HG03354 (cell line): Measurements from ENCODE around the gene C1orf21.

Experiments used
- ATAC-seq: cut with Tn5 transposase; IDR thresholded peaks from one replicate; pipeline ENCODE4 v1.9.1; 2021; ENCODE audit warnings: mild to moderate bottlenecking; ENCODE audit not compliant: unreplicated experiment, poor library complexity, severe bottlenecking

C1orf21 gene

GRCh38 chr1:184473176-184473966 lies 86.5 kb downstream of the C1orf21 start:
- ATAC-seq = no peak

DNA sequence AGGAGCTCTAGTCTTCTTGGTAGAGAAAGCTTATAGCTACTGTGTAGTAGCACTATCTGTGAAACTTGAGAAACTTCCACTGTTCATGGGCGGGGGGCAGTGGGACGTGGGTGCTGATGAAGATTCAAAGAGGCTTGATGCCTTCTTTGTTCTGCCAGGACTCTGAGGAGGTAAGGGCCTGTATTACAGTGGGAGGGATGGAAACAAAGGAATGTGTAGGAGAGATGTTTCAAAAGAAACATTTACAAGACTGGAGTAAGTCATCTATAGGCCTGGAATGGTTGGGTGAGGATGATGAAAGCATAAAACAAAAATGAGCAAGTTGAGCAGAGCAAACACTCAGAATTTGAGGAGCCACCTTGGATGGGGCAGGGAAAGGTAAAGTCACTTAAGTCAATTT lies 89.4 kb downstream of the C1orf21 start:
- no peak for ATAC-seq

- ATAC-seq = no peak
Observed at GRCh38 chr1:184479435-184480167, 92.8 kb downstream of the C1orf21 start.

- no peak for ATAC-seq
Observed at GRCh38 chr1:184480736-184481135, 93.9 kb downstream of the C1orf21 start.

DNA sequence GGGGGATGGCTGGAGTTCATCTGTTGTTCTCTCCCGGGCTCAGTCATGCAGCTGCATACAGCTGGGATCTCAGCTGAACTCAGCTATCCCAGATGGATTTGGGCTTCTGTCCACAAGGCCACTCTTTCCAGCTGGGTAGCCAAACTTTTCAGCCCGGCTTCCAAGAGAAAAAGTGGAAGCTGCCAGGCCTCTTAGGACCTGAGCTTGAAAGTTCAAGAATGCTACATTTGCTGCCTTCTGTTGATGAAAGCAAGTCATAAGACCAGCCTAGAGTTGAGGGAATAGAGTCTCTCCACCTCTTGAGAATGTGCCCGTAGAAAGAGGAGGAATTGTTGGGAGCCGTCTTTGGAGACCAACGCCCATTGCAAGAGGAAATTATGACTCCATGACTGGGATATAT lies 95.3 kb downstream of the C1orf21 start:
- ATAC-seq = no peak

- ATAC-seq = no peak
Observed at GRCh38 chr1:184483101-184483683, 96.4 kb downstream of the C1orf21 start.

DNA sequence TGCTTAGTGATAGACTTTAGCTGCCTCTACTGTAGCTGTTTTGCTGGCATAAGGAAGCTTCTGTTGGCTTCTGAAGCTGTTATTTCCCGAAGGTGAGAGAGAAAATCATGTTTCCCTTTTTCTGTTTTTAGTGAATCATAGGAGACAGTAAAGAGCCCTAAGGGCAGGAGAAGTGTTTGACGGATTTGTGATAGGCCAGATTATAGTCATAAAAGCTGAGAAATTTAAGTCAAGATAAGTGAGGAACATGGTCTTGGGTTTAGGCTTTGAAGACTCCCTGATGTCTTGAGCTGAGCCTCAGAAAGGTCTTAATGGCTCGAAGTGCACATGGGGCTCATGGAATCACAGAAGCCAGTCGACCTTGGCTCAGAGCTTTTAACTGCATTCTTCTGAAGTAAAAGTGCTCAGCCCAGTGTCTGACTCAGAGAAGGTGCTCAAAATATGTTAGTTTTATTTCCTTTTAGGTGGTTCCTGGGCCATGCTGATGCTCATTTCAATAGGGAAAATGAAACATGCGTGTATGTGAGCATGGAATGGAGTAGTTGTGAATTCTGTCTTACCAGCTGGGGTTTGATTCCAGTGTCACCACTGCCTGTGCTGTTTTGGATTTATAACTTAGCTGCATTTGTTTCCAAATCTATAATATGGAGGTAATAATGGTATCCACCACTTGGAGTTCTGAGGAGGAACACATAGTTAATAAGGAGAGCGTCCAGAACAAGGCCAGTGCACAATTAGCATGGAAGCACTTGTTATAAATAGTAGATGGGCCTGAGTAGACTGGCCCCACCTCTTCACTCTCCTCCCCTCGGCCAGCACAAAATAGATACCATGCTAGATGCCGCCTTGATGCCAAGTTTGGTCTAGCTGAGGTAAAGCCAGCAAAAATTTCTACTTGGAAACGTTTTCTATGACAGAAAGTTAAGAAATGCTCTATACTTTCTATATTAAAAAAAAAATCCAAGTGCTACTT lies 99.2 kb downstream of the C1orf21 start:
- no peak for ATAC-seq

DNA sequence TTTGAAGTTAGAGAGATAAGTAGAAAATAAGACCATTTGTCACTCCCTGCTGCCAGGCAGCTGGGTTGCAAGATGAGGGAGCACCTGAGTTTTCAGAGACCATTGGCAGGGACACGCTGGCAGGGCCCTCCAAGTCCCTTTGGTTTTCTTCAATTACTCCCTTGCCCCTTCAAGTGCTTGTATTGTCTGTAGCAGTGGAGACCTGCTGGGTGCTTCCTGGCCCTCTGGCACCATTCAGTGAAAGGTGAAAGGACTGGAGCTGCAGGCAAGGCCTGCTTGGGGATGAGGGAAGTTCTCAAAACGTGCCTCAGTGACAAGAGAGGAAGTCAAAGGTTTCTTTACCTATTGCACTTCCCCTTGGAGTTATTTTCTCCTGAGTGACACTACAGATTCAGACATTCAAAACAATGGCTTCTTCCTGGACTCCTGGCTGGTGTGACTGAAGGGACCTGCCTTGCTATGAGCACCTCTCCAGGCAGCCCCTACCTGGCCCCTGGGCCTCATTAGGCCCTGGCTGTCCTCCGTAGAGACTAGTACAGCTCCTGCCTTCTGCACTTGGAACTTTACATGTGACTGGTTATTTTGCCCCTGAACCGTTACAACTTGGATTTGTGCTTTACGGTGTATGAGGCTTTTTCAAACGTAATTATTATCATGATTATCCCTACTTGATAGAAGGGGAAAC lies 100.1 kb downstream of the C1orf21 start:
- no peak for ATAC-seq

GRCh38 chr1:184487531-184488193 lies 100.8 kb downstream of the C1orf21 start:
- ATAC-seq = no peak

DNA sequence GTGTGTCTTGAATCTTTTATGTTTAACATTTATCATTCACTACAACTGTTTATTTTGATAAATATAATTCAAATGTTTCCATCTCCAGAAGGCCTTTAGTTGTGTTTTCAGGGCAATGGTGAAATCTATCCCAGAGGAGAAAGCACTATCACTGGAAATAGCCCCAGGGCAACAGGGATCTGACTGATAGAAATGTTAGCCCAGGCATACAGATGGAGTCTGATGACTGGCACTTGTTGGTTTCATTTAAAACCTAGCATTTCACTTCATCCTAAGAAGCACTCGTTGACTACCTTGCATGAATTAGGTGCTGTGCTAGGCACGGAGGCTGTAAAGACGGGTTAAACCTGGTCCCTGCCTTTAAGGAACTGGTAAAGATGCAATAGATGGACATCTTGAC lies 103.1 kb downstream of the C1orf21 start:
- no peak for ATAC-seq

DNA sequence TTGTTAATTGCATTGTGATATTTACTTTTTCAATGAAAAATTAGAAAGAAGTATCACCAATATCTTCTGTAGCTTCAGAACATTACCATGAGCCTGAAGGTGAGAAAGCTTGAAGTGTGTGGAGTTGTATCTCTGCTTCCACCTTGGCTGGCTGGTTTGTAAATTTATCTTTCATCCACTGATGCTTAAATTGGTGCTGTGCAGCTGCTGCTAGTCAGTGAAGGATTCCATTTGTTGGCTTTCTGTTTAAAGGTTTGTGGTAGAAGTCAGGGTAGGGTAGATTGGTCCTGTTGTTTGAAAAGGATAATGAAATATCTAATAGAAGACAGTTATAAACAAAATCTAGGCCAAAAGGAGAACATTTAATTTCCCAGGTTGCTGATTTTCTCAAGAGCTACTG lies 105.7 kb downstream of the C1orf21 start:
- no peak for ATAC-seq

DNA sequence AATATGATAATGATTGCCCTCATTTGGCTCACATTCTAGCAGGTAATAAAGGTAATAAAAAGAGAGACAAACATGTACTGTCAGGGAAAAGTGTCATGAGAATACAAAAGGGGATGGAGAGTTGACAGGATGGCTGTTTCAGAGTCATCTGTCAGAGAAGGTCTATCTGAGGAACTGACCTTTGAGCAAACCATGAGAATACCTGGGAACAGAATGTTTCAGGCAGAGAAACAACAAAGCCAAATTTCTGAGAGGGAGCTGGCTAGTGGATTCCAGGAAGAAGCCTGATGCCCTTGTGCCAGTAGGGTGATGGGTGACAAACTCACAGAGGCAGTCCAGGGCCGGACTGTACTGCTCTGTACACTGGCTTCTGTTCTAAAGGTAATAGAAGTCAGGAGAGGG lies 107.2 kb downstream of the C1orf21 start:
- ATAC-seq = no peak

DNA sequence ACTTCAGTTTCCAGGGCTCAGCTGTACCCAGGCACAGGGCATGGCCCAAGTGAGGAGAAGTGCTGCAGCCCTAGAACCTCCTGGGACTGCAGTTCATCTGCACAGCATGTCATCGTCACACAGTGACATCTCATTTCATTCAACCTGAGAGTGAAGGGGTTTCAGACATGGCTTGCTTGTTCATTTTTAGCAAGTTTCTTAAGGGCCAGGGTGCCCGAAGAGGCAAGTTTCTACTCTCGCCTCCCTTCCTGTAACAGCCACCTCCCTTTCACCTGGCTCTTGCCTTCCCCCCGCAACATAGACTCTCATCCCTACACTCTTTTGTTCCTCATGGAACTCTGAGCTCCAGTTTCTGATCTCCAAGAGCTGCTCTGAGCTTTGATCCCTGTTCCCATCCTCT lies 108.1 kb downstream of the C1orf21 start:
- peak; percentile 64 for ATAC-seq

- no peak for ATAC-seq
Observed at GRCh38 chr1:184497959-184498723, 111.3 kb downstream of the C1orf21 start.

DNA sequence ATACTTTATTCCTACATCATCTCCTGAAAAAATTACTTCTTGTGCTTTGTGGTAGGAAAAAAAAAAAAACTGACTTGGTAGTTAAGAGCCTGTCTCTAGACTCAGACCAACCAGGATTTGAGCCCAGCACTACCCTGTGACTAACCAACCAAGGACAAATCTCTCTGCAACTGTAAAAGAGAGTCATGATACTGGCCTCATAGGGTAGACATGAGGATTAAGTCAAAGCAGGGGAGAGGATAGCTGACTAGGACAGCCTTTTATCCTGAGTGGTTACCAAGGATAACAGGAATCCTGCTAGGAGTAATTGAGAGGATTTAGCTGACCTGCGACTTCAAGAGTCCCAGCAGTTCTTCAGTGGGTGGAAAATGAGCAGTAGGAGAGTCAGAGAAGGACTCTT lies 112.8 kb downstream of the C1orf21 start:
- no peak for ATAC-seq

DNA sequence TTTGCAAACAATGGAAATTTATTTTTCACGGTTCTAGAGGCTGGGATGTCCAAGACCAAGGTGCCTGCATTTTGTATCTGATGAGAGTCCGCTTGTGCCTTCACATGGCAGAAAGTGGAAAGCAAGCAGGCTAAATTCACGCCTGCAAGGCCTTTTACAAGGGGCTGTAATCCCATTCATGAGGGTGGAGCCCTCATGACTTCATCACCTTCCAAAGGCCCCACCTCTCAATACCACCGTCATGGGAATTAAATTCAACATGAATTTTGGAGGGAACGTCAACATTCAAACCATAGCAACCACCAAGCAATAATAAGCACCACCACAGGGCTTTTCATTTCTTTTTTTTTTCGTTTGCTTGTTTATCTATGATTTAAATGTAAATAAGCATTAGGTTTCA lies 115.3 kb downstream of the C1orf21 start:
- ATAC-seq = no peak

- ATAC-seq = no peak
Observed at GRCh38 chr1:184503221-184503749, 116.5 kb downstream of the C1orf21 start.
